ENCODE measurements around the gene HTT-AS.

Gene HTT-AS

GRCh38 chr4:3030566-3031356 is 43.6 kb downstream of the HTT-AS start:
- DNase-seq (ENCODE audit: low spot score), result no peak

- DNase-seq (ENCODE audit: low spot score), result no peak
Observed at GRCh38 chr4:3029464-3029863, 44.9 kb downstream of the HTT-AS start.

DNA sequence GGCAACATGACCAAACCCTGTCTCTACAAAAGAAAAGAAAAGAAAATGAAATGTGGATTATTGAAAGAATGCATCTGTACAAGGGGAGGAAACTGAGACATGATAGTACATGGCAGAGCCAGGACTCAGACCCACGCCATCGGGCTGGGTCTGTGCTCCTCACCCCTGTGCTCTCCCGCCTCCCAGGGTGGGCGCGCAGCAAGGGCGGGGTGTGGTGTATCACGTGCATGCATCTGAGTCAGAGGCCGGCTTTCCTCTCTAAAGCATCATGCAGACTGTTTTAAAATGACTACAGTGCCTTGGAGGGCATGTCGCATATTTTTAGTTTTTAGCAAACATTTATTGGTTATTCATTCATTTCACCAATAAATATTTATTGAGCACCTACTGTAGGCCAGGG is 47.8 kb downstream of the HTT-AS start:
- DNase-seq (ENCODE audit: low spot score), result no peak

GRCh38 chr4:3025881-3026280 is 48.5 kb downstream of the HTT-AS start:
- DNase-seq (ENCODE audit: low spot score), result no peak

- DNase-seq (ENCODE audit: low spot score), result no peak
Observed at GRCh38 chr4:3022651-3023050, 51.7 kb downstream of the HTT-AS start.

- no peak for DNase-seq (ENCODE audit: low spot score)
Observed at GRCh38 chr4:3022112-3022511, 52.2 kb downstream of the HTT-AS start.

GRCh38 chr4:3021627-3022026 is 52.7 kb downstream of the HTT-AS start:
- no peak for DNase-seq (ENCODE audit: low spot score)

GRCh38 chr4:3021127-3021526 is 53.2 kb downstream of the HTT-AS start:
- no peak for DNase-seq (ENCODE audit: low spot score)

- DNase-seq (ENCODE audit: low spot score), result no peak
Observed at GRCh38 chr4:3019145-3019846, 55.0 kb downstream of the HTT-AS start.

- DNase-seq (ENCODE audit: low spot score), result no peak
Observed at GRCh38 chr4:3017504-3017903, 56.8 kb downstream of the HTT-AS start.

- DNase-seq (ENCODE audit: low spot score), result no peak
Observed at GRCh38 chr4:3016961-3017360, 57.4 kb downstream of the HTT-AS start.

DNA sequence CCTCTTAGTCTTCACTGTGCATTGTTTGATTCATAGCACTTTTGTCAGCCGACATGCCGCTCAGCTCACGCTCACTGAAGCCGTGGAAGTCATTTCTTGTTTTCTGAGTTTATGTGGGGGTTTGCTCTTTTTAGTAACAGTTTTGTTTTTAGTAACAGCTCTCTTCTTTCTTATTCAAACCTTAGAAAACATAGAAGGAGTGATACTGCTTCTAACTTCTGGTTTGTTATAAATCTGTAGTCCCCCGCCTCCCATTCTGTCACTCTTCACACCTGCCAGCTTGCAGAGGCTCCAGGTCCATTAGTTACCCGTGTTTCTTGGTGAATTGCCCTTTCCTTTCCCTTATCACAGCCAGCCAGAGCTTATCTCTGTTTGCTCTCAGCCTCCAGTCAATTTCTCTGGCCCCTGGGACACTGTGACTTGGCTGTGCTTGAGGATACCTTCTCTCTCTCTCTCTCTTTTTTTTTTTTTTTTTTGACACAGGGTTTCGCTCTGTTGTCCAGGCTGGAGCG is 60.4 kb downstream of the HTT-AS start:
- no peak for DNase-seq (ENCODE audit: low spot score)
